GM18861 (cell line): Measurements from ENCODE around the gene THRSP.
"Not testable (repeated sequence)": the region's sequence is repeated elsewhere in the genome, so short reads cannot be mapped to it uniquely, and the experiment has no call there.

Source experiments
- ATAC-seq: cut with Tn5 transposase; IDR thresholded peaks from one replicate; pipeline ENCODE4 v1.9.1; 2021; ENCODE audit not compliant: unreplicated experiment

Gene THRSP

DNA sequence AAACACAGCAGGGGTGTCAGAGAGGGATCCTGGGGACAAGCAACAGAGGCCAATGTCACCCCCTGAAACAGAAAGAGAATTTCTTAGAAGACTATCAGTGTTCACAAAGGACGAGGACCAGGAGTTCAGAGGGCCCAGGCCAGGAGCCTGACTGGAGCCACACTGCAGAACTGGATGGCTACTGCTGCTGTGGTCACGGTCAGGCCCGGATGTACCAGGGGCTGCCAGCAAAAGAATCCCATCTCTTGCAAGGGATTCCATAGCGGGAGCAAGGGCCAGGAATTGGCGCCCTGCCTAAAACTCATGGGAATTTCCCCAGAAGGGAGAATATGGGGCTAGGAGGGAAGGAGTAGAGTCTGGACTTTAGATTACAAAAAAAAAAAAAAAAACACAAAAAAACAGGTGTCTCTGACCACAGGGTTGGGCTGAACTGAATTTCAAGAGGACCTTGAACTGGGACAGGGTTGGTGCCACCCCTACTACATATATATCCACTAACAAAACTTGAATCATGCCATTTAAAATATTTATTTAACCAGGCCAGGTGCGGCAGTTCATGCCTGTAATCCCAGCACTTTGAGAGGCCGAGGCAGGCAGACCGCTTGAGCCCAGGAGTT is 24.9 kb upstream of the THRSP start:
- ATAC-seq: no peak

DNA sequence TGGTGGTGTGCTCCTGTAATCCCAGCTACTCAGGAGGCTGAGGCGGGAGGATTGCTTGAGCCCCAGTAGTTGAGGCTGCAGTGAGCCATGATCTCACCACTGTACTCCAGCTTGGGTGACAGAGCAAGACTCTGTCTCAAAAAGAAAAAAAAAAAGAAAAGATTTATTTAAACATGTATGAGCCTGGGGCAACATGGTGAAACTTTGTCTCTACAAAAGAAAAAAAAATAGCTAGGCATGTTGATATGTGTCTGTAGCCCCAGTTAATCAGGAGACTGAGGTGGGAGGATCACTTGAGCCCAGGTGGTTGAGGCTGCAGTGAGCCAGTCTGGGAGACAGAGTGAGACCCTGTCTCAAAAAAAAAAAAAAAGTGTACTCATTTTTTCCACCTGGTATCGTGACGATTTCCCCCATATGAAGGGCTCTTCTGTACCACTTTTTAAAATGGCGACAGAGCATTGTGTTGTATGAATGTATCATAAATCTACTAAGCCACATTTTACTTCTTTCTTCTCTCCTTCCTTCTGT is 24.2 kb upstream of the THRSP start:
- ATAC-seq: no peak

DNA sequence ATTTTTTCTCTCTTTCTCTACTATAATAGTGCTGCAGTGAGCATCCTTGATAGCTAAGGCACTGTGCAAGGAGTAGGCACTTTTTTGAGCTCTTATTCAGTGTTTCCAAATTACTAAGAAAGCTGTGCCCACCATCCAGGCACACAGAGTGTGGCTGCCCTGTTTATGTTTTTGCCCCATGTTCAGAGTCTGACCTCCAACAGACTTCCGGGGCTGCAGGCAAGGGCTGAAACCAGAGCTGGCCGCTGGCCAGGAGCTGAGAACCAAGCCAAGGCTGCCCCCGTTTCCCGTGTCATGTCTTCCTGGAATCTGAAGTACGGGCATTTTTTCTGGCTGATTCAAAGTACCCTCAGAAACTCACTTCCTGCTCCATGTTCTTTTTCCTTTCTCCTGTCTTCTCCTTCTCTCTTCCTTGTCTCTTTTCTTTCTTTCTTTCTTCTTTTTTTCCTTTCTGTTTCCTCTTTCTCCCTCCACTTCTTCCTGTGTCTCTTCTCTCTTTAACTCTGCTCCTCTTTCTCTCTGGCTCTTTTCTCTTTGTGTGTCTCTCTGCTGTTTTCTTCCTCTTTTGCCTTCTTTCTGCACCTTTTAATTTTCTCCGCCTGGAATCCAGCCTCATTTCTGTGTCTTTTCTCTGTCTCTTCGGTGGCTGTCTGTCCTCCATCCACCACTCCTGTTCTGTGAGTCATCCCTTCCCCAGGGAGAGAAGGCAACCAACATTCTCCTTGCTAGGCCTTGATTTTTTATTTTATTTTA is 23.6 kb upstream of the THRSP start:
- peak; percentile 73 for ATAC-seq

DNA sequence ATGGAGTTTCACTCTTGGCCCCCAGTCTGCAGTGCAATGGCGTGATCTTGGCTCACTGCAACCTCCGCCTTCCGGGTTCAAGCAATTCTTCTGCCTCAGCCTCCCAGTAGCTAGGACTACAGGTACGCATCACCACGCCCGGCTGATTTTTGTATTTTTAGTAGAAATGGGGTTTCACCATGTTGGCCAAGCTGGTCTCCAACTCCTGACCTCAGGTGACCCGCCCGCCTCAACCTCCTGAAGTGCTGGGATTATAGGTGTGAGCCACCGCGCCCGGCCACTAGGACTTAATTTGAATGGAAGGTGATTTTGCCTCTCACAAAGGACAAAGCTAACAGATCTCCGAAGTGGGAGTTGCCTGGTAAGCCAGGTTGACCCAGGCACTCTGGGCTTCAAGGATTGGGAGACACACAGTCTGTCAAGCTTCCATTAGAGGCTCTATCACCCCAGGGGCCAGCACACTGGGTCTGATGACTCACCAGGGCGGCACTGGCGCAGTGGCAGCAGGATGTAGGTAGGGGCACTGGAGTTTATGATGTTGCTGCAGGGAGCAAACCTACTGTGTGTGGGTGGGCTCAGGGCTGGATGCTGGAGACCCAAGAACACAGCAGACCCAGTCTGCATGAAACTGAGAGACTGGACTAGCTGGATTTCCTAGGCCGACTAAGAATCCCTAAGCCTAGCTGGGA is 22.8 kb upstream of the THRSP start:
- ATAC-seq: no peak

DNA sequence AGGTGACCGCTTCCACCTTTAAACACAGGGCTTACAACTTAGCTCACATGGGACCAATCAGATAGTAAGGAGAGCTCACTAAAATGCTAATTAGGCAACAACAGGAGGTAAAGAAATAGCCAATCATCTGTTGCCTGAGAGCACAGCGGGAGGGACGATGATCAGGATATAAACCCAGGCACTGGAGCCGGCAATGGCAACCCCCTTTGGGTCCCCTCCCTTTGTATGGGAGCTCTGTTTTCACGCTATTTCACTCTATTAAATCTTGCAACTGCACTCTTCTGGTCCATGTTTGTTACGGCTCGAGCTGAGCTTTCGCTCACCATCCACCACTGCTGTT is 22.3 kb upstream of the THRSP start:
- ATAC-seq: not testable (repeated sequence)

DNA sequence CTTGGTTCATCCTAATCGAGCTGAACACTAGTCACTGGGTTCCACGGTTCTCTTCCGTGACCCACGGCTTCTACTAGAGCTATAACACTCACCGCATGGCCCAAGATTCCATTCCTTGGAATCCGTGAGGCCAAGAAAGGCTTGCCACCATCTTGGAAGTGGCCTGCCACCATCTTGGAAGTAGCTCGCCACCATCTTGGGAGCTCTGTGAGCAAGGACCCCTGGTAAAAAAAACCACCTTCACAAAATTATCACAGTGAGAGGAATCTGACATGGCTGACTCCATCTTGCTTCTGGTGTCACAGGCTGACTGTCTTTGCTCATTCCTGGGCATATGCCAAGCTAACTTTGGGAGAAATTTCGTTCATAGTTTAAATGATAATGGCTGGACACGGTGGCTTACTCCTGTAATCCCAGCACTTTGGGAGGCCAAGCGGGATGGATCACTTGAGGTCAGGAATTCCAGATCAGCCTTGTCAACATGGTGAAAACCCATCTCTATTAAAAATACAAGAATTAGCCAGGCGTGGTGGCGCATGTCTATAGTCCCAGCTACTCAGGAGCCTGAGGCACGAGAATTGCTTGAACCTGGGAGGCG is 21.7 kb upstream of the THRSP start:
- no peak for ATAC-seq

DNA sequence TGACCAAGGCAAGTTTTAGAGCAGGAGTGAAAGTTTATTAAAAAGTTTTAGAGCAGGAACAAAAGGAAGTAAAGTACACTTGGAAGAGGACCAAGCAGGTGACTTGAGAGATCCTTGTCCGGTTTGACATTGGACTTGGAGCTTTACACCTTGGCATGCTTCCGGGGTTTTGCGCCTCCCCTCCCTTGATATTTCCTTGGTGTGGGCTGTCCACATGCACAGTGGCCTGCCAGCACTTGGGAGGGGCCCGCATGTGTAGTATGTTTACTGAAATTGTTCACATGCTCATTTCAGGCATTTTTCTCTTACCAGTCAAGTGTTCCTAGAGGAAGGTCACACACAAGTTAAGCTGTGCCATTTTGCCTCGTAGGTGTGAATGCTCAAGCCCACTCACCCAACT is 19.0 kb upstream of the THRSP start:
- ATAC-seq: no peak

DNA sequence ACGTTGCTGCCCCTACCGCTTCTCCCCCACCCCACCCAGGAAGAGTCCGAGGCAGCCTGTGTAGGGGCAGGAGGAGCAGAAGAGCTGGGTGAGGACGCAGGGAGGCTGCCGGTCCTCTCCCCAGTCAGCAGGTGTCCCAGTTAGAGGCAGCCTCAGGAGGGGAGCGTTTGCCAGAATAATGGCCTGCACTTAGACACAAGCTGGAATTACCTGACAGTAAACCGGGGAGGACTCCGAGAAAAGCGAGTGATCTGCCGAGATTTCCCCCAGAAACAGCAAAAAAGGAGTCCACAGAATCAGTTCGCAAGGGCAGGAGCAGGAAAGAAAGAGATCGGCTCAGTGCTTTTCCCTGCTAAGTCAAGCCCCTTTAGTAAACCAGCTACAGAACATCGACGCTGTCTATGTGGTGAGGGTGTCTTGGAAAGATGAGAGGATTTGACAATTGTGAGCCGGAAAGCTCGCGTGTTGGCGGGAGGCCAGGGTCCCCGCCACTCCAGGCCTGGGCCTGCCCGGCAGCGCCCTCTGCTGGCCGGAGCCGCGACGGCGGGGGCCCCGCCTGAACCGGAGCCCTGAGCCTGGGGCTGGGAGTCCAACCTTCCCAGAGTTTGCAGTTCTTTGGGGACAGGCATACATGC is 17.7 kb upstream of the THRSP start:
- no peak for ATAC-seq

DNA sequence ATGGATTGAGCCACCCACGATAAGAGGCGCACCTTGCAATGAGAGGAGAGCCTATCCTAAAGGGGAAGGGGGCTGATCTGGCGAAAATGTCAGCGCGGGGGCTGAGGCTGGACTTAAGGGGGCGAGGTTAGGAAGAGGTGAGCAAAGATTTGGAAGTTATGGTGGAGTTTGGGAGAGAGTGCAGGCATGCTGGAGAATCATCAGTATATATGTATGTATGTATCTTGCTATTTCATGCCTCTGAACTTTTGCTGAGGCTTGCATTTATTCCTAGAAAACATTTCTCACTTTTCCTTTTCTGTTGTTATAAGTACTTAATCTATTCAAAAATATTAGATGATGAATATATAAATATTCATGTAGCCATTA is 17.2 kb upstream of the THRSP start:
- ATAC-seq: no peak

DNA sequence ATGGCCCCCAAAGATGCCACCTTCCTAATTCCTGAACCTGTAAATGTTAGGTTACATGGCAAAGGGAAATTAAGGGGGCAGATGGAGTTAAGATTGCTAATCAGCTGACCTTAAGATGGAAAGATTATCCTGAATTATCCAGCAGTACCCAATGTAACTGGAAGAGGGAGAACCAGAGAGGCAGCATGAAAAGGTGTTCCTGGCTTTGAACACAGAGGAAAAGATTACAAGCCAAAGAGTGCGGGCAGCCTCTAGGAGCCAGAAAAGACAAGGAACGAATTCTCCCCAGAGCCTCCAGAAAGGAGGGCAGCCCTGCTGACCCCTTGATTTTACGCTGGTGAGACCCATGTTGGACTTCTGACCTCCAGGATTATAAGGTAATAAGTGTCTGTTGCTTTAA is 15.1 kb upstream of the THRSP start:
- no peak for ATAC-seq

DNA sequence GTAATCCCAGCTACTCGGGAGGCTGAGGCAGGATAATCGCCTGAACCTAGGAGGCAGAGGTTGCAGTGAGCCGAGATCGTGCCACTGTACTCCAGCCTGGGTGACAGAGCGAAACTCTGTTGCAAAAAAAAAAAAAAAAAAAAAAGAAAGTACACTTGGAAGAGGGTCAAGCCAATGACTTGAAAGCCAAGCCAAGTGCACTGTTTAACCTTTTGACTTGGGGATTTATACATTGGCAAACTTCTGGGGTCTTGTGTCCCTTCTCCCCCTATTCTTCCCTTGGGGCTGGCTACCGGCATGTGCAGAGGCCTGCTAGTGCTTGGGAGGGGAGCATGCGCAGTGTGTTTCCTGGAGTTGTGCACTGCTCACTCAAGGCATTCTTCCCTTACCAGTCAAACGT is 14.3 kb upstream of the THRSP start:
- no peak for ATAC-seq

DNA sequence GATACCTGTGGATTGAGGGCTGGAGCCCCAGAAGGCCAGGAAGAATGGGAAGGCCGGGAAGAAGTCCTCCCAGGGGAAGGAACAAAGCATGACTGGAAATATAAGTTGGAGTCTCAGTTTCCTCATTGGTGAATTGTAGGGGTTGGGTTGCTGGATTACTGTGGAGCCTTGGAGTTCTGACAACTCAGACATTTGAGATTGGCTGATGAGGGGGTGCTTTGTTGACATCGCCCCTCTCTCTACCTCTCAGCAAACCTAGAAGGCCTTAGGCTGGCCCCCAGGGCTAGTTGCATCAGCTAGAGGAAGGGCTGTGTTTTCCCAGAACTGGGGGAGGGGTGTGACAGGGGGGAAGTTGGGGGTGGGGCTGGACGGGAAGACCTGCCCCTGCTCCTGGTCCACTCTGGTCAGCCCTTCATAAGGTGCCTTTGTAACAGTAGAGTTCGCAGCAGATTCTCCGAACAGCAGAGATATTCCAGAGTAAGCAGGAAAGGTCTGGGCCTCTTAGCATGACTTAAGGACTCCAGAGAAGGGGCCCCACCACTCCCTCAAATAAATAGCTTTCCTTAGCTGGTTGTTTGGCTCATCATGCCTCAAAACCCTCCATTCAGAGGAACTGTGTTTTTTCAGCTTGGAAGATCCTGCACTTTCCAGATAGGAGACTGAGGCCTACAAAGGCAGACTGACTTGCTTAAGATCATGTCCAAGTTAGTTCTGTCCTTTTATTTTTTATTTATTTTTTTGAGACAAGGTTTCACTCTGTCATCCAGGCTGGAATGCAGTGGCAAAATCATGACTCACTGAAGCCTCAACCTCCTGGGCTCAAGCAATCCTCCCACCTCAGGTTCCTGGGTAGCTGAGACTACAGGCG is 12.5 kb upstream of the THRSP start:
- ATAC-seq: no peak

DNA sequence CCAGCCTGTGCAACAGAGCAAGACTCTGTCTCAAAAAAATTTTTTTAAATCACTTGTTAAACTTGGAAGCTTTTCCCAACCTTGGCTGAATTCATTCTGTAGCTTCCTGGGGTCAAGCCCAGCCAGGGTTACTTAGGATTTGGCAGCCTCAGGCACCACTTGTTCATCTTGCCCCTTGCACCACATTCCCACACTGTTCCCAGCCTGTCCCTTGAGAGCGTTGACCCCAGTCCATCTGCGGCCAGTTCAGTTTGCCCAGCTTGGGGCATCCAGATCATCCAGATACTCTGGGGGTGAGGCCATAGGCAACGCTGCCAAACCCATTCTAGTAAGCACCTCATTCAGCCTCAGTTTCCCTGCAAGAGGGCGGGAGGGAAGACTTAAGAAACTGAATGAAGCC is 8.7 kb upstream of the THRSP start:
- ATAC-seq: no peak

DNA sequence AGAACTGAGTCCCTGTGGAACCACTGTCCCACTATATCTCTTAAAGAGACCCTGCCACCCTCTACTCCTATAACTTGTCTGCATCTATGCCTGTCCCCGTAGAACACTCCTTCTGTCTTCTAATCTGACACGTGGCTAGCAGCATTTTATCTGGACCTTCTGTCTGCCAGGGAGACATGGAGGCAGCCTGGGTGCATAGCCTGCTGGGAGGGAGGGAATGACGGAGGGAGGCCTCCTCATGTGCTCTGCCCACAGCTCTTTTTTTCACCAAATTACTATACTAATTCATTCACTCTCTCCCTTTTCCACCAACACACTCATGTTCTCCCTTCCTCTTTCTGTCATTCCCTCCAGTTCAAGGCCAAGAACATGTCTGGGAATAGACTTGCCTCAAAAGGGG is 7.6 kb upstream of the THRSP start:
- no peak for ATAC-seq

DNA sequence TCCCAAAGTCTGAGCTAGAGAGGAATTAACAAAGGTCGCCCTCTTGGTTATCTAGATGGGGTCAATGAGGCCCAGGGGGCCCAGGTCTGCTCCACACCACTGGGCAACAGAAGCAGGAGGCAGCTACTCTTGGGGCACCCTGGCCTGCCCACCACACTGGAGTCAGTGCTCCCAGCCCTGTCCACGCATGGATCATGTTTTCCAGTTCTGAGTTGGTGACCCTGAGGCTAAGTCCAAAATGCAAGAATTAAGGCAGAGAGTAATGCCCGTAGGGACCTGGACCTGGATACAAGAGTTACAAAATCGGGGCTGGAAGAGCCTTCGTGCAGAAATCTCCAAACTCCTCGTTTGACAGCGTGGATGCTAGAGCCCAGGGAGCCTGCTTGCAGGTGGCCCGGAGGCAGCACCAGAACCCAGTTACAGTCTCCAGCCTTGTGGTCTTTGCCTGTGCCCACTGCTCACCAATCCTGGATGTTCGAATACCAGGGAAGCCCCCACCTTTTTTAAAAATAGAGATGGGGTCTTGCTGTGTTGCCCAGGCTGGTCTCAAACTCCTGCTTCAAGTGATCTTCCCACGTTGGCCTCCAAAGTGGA is 6.1 kb upstream of the THRSP start:
- no peak for ATAC-seq

DNA sequence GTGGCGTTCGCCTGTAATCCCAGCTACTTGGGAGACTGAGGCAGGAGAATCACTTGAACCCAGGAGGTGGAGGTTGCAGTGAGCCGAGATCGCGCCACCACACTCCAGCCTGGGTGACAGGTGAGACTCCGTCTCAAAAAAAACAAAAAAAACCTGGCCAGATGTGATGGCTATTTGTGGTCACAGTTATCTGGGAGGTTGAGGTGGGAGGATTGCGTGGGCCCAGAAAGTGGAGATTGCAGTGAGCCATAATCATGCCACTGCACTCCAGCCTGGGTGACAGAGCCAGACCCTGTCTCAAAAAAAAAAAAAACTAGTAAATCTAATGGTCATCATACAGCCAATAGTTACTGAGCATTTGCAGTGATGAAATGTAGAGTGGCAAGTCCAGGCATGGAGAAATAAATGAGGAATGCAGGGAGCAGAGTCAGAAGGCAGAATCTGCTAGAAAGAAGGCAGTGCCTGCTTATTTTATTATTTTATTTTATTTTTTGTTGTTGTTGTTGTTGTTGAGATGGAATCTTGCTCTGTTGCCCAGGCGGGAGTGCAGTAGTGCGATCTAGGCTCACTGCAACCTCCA is 3.8 kb upstream of the THRSP start:
- not testable (repeated sequence) for ATAC-seq

DNA sequence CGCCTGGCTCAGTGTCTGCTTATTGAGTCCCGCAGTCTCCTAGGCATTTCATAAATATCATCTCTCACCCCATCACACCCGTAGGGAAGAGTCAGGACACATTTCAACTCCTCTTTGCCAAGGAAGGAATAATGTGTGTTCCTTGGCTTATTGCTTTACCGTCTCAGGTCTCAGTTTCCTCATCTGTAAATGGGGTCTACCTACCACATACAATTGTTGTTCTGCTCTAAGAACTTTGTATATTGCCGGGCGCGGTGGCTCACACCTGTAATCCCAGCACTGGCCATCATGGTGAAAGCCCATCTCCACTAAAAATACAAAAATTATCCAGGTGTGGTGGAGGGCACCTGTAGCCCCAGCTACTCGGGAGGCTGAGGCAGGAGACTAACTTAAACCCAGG is 3.1 kb upstream of the THRSP start:
- no peak for ATAC-seq

DNA sequence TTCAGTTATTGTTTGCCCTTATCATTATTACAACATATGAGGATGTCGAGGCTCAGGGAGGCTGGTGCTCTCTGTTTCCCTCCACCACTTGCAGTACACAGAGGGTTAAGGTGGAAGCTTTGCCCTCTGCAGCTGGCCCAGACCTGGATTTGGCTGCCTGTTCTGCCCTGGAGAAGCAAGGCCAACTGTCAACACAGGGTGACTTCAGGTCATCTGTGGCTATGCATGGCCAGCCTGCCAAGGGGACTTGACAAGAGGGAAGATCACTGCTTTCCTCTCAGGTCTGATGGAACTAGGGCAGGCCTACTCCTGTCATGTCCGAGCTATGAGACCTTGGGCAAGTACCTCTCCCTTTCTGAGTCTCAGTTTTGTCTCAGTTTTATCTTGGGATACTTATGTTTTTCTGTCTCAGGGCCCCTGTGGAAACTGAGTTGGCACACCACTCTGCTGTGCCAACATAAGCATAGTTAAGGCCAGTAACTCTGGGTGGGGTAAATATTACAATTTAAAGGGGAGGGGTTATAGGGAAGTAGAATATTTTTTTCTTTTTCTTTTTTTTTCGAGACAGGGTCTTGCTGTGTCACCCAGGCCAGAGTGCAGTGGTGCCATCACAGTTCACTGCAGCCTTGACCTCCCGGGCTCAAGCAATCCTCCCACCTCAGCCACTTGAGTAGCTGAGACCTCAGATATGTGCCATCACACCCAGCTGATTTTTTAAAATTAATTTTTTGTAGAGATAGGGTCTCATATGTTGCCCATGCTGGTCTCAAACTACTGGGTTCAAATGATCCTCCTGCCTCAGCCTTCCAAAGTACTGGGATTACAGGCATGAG is 2.4 kb upstream of the THRSP start:
- ATAC-seq: no peak

DNA sequence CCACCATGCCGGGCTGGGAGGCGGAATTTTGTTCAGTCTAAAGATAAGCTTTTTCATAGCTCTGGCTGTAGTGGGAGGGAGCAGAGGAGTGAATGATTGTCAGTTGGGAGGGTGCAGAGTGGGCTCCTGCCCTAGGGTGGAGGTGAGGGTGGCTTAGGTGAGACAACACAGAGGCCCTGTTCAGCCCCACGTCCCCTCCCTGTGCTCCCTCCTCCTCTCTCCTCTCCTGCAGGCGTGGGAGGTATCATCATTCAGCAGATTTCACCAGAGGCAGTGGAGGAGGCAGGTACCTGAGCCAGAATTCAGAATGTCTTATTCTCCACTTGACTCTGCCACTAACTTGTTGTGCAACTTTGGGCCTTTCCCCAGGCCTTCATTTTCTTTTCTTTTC is 1.7 kb upstream of the THRSP start:
- ATAC-seq: no peak
